PFSK-1 (cell line): ENCODE results near the gene SHISA3.

Source experiments
- FOXP2 ChIP-seq: optimal IDR thresholded peaks from 2 replicates; pipeline ENCODE3; 2011; ENCODE audit warnings: borderline replicate concordance, control low read depth, inconsistent platforms; ENCODE audit not compliant: insufficient read depth; ENCODE audit errors: extremely low read length, extremely low read depth
- POLR2AphosphoS5 ChIP-seq: IDR thresholded peaks from 2 replicates; pipeline ENCODE4 v1.6.1; 2012; ENCODE audit warnings: low read depth, mild to moderate bottlenecking, control low read depth, low read length, moderate library complexity
- TAF1 ChIP-seq: IDR thresholded peaks from 2 replicates; pipeline ENCODE4 v1.6.1; 2012; ENCODE audit warnings: low read length, control low read depth, borderline replicate concordance; ENCODE audit not compliant: insufficient read depth

GRCh38 chr4:42381666-42382065, 15.6 kb upstream of the SHISA3 start:
- TF ChIP-seq POLR2AphosphoS5: no peak
- TF ChIP-seq TAF1: no peak
- TF ChIP-seq FOXP2: no peak
